Measurements from ENCODE around the gene CZIB.
"Not testable (repeated sequence)": the region's sequence is repeated elsewhere in the genome, so short reads cannot be mapped to it uniquely, and the experiment has no call there.

Gene CZIB

DNA sequence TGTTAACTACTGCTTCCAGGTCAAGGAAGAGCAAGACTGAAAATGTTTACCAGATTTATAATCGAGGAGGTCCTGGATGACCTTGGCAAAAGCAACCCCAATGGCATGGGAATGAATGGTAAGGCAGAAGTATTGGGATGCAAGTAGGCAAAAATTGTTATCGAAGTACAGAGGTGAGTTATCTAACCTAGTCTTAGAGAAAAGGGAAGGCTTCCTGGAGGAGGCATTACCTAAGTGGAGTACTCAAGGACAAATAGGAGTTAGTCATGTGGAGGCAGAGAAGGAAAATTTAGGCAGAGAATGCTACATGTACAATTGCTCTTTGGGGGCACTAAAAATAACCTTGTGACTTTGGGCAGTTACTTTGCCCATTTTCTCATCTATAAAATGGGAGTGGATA, 21.4 kb upstream of the CZIB start:
- DNase-seq (ENCODE audit: insufficient read length, low spot score) (no peak), FAIRE-seq (no peak)

DNA sequence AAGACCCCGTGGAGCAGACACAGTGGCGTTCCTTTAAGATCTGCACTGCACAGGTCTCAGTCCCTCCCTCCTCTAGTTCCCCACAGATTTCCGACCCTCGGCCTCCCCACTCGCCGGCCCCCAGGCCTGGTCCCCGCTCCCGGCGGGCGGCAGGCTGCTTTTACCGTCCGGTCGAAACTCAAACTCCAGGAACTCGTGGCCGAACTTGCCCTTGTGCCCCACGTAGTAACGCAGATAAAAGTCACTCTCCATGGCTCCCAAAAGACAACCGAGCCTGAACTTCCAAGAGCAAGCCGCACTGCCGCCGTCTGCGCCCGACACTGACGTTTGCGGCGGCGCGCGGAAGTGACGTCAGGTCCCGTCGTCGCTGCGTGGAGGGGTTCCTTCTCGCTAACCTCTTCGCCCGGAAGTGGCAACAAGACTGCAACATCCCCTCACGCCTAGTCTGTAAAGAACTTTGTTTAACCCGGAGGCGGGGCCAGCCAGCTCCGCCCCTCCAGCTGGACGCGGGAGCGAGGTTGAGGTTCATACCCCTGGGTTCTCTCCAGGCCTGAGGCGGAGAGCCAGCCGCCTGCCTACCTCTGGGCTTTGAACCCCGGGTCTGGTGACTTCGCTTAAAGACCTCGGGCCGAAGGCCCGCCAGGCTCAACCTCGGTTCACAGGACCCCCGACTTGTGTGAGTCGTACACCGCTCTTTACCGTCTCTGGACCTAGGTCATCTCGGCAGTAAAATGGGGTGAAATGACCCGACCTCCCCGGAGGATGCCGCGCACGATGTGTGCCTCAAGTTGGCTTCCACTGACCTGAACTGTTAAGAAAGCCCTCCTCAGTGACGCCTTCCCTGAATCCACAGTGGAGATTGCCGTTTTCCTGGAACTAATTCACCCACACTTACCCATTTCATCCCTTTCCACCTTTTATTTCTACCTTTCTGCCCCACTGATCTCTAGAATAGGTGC, 18.0 kb upstream of the CZIB start, which contains the start of gene MAGOH:
Gene MAGOH (minus strand): TSS at position 322 of the 959 bp plus-strand sequence. CDS start 70 bp downstream, at position 252.
- FAIRE-seq (peak; percentile 99), DNase-seq (ENCODE audit: insufficient read length, low spot score) (peak; percentile 98)

DNA sequence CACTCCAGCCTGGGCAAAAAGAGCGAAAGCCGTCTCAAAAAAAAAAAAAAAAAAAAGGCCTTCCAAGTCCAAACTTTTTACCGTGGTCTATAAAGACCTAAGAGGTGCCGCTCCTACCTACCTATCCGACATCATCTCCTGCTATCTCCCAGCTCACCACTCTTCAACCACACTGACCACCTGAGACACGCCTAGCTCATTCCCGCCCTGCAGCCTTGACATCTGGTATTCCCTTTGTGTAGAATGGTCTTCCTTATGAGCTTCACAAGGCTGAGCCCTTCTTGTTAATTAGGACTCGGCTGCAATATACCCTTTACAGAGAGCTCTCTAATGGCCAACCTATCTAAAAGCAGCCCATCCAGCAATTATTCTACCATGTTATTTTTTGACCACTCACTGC, 17.2 kb upstream of the CZIB start:
- no peak for FAIRE-seq
- DNase-seq (ENCODE audit: insufficient read length, low spot score): no peak

DNA sequence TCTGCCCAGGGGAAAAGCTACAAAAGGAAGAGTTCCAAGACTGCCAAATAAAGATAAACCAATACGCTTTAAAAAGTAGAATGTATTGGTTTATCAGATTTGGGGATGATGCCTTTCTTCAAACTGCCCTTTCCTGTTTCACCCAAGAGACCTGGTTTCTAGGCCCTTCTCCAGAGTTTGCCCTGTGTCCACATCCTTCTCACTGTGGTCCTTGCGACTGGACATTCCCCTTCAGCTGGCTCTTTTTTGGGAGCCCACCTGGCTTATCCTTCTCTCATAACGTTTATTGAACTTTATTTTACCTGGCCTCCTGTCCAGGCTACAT, 490 bp upstream of the CZIB start:
- no peak for FAIRE-seq
- DNase-seq (ENCODE audit: insufficient read length, low spot score): no peak

DNA sequence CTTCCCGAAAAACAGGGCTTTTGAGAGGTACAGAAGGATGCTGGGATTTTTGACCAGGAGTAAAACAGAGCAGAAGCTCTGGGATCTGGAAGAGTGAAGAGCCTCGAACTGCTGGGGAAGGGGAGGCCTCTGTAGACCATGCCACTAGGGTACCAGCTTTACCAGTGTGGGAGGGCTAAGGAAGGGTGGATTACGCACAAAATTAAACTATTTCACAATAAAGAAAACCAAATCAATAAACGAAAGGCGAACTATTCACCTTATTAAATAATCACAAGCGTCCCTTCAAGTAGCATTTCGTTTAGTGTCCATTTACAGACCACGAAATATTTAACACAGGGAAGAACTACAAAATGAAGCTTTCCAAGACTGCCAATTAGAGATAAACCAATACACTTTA, 723 bp downstream of the CZIB start:
- no peak for DNase-seq (ENCODE audit: insufficient read length, low spot score)
- FAIRE-seq: no peak

DNA sequence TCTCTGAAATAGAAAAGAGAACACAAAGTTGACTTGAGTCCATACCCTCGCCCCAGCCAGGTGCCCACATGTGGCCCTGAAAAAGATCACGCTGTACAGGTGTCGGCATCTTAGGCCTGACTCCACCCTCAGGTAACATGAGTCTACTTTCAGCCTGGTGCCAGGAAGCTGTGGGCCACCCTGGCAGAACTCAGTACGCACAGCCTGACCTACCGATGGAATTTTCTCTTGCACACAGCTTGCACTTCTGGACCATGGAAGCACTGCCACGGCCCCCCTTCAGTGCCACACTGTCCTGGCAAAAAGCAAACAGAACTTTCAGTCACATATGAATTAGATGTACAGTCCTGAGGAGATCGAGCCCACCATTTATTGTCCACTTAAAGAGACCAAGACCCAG, 2.2 kb downstream of the CZIB start:
- no peak for DNase-seq (ENCODE audit: insufficient read length, low spot score)
- no peak for FAIRE-seq

DNA sequence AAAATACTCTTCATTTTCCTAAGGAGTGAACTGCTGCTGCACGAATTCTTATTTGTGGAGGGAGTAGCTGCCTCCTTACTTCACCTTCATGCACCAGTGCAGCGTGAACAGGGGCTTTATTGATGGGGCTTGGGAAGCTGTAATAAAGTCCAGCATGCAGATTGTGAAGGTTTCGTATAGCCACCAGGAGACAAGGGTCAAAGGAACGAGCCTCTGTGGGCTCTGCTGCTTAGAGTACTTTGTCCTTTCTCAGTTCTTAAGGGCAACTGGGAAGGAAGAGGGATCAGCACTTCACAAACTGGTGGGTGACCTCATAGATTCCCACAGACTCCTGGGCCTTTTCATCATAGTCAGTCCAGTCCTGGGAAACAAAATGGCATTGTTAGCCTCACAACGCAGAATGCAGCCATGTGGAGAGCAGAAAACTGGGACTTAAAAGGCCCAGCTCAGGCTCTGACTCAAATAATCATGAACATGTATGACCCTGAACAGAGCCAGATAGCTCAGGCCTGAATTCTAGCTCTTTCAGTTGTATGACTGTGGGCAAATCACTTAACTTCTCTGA, 6.0 kb downstream of the CZIB start:
- FAIRE-seq (no peak), DNase-seq (ENCODE audit: insufficient read length, low spot score) (no peak)

DNA sequence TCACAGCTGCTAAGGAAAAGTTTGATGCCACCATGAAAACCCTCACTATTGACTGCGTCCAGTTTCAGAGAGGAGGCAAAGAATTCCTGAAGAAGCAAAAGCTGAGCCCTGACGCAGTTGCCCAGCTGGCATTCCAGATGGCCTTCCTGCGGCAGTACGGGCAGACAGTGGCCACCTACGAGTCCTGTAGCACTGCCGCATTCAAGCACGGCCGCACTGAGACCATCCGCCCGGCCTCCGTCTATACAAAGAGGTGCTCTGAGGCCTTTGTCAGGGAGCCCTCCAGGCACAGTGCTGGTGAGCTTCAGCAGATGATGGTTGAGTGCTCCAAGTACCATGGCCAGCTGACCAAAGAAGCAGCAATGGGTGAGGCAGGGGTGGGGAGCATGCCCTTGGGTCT, 9.5 kb downstream of the CZIB start:
- FAIRE-seq: no peak
- no peak for DNase-seq (ENCODE audit: insufficient read length, low spot score)

DNA sequence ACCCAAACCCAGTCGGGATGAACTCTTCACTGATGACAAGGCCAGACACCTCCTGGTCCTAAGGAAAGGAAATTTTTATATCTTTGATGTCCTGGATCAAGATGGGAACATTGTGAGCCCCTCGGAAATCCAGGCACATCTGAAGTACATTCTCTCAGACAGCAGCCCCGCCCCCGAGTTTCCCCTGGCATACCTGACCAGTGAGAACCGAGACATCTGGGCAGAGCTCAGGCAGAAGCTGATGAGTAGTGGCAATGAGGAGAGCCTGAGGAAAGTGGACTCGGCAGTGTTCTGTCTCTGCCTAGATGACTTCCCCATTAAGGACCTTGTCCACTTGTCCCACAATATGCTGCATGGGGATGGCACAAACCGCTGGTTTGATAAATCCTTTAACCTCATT, 10.1 kb downstream of the CZIB start:
- DNase-seq (ENCODE audit: insufficient read length, low spot score) (no peak), FAIRE-seq (no peak)

DNA sequence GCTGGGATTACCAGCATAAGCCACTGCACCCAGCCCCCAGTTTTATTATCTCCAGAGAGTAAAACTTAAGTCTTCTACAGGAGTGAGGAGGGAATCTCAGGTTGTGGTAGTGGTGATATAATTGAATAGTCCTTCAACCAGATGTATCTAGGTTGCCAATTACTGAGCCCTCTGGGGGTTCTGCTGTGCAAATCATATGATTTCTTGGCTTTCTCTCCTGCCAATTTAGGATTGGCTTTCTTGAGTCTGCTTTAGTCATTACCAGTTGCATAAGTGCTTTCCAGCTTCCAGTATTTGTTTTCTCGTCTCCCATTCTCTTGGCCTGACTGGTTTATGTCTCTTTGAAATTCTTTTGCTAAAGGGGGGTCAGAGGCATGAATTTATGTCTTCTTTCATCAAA, 12.7 kb downstream of the CZIB start:
- DNase-seq (ENCODE audit: insufficient read length, low spot score) (no peak), FAIRE-seq (no peak)

DNA sequence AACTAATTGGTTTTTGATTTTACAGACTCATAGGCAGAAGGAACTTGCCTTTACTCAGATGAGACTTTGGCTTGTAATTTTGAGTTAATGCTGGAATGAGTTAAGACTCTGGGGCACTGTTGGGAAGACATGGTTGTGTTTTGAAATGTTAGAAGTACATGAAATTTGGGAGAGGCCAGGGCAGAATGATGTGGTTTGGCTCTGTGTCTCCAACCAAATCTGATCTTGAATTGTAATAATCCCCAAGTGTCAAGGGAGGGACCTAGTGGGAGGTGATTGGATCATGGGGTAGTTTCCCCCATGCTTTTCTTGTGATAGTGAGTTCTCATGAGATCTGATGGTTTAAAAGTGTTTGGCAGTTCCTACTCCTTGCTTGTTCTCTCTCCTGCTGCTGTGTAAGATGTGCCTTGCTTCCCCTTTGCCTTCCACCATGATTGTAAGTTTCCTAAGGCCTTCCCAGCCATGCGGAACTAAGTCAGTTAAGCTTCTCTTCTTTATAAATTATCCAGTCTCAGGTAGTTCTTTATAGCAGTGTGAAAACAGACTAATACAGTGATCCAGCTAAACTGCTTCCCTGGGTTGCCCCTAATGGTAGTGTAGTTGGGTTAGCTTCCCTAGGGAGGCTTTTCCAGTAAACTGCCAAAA, 13.6 kb downstream of the CZIB start:
- no peak for DNase-seq (ENCODE audit: insufficient read length, low spot score)

DNA sequence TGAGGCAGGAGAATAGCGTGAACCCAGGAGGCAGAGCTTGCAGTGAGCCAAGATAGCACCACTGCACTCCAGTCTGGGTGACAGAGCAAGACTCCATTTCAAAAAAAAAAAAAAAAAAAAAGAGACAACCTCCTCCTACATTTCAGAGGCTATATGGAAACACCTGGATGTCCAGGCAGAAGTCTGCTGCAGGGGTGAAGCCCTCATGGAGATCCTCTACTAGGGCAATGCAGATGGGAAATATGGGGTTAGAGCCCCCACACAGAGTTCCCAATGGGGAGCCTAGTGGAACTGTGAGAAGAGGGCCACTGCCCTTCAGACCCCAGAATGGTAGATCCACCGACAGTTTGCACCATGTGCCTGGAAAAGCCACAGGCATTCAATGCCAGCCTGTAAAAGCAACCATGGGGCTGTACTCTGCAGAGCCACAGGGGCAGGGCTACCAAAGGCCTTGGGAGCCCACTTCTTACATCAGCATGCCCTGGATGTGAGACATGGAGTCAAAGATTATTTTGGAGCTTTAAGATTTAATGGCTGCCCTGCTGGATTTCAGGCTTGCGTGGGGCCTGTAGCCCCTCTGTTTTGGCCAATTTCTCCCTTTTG, 14.2 kb downstream of the CZIB start:
- DNase-seq (ENCODE audit: insufficient read length, low spot score); FAIRE-seq: not testable (repeated sequence)

More for the DNA sequence above, 13.6 kb downstream of the CZIB start:
- FAIRE-seq: no peak

DNA sequence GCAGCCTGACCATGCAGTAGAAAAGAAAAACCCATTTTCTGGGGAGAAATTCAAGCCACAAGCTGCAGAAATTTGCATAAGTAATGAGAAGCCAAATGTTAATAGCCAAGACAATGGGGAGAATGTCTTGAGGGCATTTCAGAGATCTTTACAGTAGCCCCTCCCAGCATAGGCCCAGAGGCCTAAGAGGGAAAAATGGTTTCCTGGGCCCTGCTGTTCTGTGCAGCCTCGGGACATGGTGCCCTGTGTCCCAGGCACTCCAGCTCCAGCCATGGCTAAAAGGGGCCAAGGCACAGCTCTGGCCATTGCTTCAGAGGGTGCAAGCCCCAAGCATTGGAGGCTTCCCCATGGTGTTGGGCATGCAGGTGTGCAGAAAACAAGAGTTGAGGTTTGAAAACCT, 14.9 kb downstream of the CZIB start:
- not testable (repeated sequence) for DNase-seq (ENCODE audit: insufficient read length, low spot score); FAIRE-seq

DNA sequence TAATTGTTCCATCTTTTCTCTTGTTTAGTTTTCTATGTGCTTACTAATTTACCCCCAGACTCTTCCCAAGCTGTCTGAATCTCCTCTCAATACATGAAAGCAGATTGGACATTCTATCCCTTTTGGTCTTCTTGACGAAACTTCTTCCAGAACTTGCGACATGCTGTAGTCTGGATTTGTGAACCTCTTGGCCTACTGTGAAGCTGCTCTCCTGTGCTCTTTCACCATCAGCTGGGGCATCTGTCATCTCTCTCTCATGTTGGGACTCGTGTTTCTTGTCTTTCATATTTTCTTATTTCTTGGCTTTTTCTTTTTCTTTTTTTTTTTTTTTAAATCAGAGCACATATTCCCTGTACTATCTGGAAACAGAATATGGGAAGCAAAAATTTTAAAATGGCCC, 17.0 kb downstream of the CZIB start:
- DNase-seq (ENCODE audit: insufficient read length, low spot score) (no peak), FAIRE-seq (no peak)

DNA sequence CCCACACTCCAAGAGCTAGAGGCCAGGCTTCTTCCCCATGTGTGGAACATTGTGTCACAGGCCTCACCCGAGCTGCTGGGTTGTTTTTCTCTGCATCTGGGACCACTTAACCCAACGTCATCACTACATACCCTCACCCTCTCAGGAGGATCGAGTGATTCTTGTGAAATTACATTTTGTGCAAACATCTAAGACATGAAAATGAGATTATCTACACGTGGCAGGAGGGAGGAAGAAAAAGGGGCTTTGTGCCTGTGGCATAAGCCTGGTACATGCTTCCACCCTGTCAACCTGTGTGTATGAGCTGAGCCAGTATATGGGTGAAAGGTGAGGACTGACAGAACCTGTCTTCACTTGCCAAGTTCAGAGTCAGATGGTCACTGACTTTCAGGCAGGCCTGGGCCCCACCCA, 22.2 kb downstream of the CZIB start:
- no peak for FAIRE-seq
- no peak for DNase-seq (ENCODE audit: insufficient read length, low spot score)

DNA sequence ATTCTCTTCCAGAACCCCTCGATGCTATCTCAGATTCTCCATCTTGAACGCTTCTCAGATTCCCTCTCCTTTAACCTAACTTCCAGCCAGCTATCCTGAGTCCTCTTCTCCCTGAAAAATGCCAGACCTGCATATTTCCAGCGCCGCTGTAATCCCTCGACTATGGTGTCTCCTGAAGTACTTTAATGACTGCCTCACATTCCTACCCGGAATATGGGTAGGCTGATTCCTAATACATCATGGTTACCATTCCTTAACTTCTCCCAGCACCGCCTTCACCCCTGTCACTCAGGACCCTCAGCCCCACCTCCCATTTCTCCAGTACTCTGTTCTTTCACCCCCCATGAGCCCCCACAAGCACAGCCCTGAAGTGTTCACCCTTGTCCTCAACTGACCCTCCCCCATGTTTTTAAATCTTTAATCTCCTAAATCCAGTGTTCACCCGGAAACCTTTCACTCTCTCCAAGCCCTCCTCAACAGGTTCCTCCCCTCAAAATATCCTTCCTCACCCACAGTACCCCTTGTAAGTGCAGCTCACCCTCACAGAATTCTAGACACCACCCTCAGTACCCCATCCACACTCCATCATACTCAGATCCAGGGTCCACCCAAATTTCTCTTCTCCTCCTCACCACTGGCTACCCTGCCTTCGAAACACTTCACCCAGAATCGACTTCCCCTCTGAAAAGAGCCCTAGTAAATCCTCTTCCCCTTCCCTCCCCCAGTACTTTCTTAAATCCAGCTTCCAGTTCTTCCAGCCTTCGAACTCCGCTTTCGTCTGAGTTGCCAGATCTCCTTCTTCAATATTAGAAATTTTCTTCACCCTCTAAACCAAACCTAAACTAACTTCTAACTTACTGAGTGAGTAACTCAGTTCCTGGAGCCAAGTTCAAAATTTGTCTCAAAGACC, 22.9 kb downstream of the CZIB start:
- no peak for FAIRE-seq
- no peak for DNase-seq (ENCODE audit: insufficient read length, low spot score)

DNA sequence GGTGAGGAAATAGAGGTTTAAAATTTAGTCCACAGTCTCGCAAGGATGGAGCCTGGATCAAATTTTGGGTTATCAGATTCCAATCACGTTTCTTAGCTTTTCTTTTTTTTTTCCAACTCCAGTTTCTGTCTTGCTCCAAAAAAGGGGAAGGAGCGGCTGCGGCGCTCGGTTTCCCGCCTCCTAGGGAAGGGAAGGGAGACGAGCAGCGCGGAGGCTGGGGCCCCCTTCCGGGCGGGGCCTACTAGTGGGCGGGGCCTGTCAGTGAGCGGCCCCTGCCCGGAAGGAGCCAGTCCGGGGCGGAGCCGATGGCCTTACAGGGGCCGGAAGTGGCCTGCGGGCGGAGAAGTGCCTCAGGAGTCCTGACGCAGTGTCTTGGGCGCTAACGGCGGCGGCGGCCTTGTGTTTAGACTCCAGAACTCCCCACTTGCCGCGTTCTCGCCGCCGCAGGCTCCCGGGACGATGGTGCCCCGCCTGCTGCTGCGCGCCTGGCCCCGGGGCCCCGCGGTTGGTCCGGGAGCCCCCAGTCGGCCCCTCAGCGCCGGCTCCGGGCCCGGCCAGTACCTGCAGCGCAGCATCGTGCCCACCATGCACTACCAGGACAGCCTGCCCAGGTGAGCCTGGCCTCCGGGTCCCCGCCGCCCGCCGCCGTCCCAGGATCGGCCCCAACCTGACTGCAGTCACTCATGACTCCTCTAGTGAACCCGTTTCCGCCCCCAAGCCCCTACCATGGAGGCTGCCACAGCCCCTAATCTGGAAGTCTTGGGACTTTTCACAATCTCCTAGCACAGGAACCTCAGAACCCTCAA, 23.7 kb downstream of the CZIB start, which contains the start of gene CPT2:
Gene CPT2 (plus strand): TSS at position 340 of the 806 bp plus-strand sequence. CDS start 120 bp downstream, at position 460.
- DNase-seq (ENCODE audit: insufficient read length, low spot score) (peak; percentile 97), FAIRE-seq (peak; percentile 76)

DNA sequence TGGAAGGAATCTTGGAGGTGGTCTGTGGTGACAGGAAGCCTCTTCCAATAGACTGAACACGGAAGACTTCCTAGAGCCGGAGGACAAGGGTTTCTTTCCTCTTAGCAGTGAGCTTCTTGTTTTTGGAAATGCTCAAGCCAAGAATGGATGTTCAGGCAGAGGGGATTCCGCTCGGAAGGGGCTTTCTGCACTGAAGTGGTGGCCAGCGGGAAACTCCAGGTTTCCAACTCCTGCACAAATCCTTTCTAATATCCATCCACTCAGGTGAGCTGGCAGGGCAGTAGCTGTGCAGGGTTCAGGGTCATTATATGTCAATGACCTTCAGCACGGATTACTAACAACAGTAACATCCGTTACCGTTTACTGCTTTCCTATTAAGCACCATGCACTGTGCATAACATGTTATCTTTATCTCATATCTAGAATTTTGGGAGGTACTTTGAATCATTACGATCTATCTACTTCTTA, 24.4 kb downstream of the CZIB start:
- DNase-seq (ENCODE audit: insufficient read length, low spot score) (no peak), FAIRE-seq (peak; percentile 11)

Measured in GM19239 (cell line).